NCI-H128 (cell line): ENCODE data around the gene UGGT1.

Experiments
- DNase-seq: peaks from one replicate; lab custom pipeline; 2025; ENCODE audit not compliant: unreplicated experiment; lab: John Stamatoyannopoulos, UW

The UGGT1 gene

DNA sequence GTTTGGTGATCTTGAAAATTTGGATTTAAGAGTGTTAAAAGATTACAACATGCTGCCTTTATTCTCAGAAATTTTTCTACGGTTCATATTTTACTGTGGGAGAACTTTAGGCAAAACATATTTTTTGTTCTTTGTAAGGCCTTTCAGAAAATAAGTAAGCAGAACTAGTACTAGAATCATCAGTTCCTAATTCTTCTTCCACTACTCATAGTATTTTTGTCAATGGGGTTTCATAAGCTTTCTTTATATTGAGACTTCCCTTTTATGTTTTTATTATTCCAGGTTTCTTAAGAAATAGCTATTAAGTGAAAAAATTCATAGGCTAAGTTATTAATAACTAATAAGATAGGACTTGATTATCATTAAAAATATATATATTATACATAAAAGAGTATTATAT, 12.4 kb downstream of the UGGT1 start:
- DNase-seq, result no peak

DNA sequence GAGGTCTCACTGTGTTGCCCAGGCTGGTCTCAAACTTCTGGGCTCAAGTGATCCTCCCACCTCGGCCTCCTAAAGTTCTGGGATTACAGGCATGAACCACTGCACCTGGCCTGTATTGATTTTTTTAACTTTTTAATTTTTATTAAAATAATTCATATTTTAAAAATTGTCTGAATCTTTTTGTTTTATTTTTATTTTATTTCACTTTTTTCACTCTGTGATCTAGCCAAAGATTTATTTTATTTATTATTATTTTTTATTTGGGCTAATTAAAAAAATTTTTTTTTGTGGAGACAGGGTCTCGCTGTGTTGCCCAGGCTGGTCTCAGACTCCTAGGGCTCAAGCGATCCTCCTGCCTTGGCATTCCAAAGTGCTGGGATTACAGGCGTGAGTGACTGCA, 14.1 kb downstream of the UGGT1 start:
- DNase-seq, result no peak

DNA sequence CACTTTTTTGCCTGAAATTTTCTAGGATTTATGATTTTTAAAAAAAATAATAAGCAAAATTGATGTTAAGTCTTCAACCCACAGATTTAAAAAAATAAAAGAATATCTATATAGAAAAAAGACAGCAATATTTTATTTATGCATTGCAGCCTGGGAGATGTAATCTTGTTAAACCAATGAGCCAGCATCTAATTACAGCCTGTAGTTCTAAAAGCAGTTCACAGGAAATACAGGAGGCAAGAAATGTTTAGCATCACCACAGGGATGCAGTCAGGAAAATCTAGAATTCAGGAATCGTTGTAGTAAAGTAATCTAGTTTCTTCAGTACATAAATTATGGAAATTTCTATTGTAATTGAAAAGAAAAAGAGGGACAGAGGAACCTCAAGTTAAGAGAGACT, 17.2 kb downstream of the UGGT1 start:
- no peak for DNase-seq

DNA sequence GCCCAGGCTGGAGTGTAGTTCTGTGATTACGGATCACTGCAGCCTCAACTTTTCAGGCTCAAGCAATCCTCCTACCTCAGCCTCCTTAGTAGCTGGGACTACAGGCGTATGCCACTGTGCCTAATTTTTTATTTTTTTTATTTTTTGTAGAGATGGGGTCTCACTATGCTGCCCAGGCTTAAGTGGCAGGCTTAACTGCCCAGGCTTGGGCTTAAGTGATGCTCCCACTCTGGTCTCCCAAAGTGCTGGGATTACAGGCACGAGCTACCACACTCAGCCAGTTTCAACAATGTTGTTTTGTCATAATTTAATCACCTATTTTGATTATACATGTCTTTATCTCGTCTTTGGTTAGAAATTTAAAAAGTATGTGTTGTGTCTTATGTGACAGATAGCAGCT, 18.2 kb downstream of the UGGT1 start:
- DNase-seq, result no peak

DNA sequence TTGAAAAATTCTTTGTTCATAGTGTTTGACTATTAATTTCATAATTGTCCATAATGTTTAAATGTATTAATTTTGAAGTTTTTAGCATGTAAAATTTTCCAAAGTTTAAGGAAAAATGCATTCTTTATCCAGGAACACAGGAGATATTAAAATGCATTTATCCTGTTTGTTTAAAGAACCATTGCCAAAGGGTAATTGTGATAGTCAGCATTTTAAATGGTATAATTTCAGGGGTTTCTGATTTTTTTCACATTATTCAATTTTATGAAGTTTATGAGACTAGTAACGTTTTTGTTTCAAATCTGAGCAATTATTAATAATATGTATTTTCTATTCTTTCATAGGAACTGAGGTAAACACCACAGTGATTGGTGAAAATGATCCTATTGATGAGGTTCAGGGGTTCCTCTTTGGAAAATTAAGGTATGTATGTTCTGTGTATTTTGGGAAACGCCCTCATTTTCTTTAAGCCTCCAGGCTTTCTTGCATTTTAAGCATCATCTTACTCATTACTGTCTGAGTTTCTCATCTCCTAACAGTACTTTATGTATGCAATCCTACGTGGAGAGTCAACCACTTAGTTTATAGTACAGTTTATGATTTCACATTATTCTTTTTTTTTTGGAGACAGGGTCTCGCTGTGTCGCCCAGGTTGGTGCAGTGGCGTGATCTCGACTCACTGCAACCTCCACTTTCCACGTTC, 25.1 kb downstream of the UGGT1 start:
- DNase-seq, result no peak

- DNase-seq, result no peak
Observed at GRCh38 chr2:128134573-128134972, 43.6 kb downstream of the UGGT1 start.

GRCh38 chr2:128137094-128137616, 46.2 kb downstream of the UGGT1 start:
- DNase-seq, result no peak

DNA sequence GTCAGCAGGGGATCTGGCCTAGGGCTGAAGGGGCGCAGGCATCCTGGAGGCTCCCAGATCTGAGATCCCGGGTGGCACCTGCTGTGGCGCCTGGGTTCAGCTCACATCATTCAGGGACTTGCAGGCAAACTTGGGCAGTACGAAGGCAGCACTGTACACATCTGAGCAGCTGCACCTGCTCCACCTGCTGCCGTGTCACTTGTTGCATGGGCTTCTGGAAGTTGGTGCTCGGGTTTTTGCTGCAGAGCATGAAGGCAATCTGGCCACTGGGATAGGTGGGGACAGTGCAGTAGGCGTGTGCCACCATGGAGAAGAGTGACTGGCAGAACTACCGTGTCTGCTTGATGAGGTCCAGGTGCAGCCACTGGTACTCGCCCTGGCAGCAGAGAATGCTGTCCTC, 48.6 kb downstream of the UGGT1 start:
- DNase-seq, result no peak

- DNase-seq, result no peak
Observed at GRCh38 chr2:128145651-128146050, 54.7 kb downstream of the UGGT1 start.

DNA sequence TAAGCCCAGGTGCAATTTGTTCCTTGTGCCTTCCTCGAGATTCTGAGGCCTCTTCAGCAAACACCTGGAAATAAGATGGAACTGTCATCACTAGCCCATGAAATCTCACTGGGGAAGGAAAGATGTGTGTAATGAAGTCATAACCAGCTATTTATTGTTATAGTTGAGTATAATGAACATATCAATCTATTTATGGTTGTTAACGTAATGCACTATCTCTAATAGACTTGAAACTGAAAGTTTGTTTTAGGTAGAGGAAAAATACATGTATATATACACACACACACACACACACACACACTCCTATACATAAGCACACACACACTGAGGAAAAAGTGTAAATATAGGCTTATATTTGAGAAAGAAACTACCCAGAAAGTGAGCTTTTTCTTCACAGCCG, 62.8 kb downstream of the UGGT1 start:
- DNase-seq, result no peak

- no peak for DNase-seq
Observed at GRCh38 chr2:128154225-128154624, 63.2 kb downstream of the UGGT1 start.

- DNase-seq, result no peak
Observed at GRCh38 chr2:128155970-128156369, 65.0 kb downstream of the UGGT1 start.

DNA sequence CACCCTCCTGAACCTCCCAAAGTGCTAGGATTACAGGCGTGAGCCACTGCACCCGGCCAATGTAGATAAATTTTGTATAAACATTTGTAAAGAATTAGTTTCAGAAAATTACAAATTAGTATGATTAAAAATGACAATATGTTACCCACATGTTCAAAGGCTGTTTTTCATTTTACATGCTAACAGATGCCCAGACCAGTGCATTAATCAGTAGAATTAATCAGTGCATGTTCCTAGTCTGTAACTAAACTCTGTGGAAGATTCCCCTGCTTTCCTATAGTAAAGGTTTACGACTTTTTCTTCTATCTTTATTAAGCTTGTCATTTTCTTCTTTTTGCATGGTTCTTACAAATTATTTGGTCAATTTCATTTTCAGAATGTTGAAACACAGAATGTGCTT, 65.8 kb downstream of the UGGT1 start:
- no peak for DNase-seq

DNA sequence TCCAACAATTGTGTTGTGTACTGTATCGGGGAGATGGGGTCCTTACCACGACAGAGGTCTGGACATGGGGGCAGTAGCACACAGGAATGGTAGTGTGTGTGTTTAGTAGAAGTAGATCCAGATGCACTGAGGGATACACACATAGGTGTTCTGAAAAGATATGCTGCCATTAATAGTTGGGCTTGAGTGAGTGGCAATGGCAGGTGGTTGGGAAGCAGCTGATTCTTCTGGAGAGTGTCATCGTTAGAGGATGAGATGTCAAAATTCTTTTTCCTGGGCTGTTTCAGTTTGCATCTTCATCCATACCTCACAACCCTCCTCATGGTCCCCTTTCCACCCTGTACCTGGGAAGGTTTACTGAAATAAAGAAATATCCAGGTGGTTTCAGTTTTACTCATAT, 66.6 kb downstream of the UGGT1 start:
- DNase-seq, result no peak

- no peak for DNase-seq
Observed at GRCh38 chr2:128158176-128158575, 67.2 kb downstream of the UGGT1 start.

DNA sequence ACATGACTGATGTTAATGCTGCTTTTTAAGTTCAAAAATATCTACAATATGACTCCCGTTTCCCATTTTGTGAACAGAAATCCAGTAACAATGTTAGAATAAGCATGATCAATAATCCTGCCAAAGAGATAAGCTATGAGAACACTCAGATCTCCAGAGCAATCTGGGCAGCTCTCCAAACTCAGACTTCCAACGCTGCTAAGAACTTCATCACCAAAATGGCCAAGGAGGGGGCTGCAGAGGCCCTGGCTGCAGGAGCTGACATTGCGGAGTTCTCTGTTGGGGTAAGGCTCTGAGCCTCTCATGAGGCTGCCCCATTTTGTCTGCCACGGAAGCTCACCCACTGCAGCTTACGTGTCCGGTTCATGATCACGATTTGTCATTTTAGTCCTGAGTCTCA, 68.4 kb downstream of the UGGT1 start:
- no peak for DNase-seq

- DNase-seq, result no peak
Observed at GRCh38 chr2:128160616-128161275, 69.7 kb downstream of the UGGT1 start.

DNA sequence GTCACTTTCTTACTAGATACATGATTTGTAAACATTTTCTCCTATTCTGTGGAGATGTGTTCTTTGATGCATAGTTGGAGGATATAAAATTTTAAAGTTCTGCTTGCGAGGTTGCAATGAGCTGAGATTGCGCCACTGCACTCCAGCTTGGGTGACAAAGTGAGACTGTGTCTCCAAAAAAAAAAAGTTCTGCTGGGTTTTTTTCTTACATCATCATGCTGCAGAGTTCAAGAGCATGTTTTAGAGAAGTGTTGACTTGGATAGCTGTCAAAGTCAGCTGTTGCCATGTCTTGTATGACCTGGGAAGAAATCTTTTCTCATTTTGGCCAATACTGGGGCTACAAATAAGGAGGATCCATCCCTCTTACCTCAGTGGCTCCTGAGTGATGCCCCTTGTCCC, 71.3 kb downstream of the UGGT1 start:
- no peak for DNase-seq

GRCh38 chr2:128164311-128164710, 73.3 kb downstream of the UGGT1 start:
- no peak for DNase-seq

DNA sequence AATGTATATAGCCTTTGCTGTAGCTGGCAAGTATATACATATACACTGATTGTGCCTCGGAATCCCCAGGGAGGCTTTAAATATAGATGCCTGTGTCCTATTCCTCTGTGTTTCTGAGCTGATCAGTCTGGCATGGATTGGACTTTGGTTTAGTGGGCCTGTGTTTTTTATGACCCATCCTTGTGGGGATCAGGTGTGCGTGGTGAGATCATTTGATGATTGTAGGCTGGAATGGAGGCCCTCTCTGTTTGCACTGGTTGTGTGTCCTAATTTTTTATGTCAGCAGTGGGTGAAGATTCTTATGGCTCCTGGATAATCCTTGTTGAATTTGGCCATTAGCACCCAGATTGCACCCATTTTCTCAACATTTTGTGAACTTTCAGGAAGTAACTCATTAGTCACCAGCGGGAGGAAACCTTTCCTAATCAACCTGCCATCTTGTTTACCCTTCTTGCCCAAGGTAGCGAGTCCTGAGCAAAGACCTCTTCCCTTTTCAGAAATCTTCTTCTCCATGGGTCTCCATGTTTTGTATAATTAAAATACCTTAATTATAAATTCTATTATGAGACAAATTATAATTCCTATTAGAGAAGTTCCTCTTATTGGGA, 75.8 kb downstream of the UGGT1 start:
- no peak for DNase-seq

DNA sequence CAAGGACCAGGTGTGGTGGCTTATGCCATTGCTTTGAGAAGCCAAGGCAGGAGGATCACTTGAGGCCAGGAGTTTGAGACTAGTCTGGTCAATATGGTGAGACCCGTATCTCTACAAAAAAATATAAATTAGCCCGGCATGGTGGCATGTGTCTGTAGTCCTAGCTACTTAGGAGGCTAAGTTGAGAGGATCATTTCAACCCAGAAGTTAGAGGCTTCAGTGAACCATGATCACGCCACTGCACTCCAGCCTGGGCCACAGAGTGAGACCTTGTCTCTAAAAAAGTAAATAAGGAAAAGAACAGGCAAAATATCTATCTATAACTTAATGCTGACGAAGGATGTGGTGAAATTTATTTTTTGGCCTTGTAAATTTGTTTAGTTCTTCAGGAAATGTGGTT, 78.1 kb downstream of the UGGT1 start:
- no peak for DNase-seq

- DNase-seq, result no peak
Observed at GRCh38 chr2:128169497-128169896, 78.5 kb downstream of the UGGT1 start.
